ENCODE measurements around the gene TTC7B.
"Not testable (repeated sequence)": the region's sequence is repeated elsewhere in the genome, so short reads cannot be mapped to it uniquely, and the experiment has no call there.

Gene TTC7B

DNA sequence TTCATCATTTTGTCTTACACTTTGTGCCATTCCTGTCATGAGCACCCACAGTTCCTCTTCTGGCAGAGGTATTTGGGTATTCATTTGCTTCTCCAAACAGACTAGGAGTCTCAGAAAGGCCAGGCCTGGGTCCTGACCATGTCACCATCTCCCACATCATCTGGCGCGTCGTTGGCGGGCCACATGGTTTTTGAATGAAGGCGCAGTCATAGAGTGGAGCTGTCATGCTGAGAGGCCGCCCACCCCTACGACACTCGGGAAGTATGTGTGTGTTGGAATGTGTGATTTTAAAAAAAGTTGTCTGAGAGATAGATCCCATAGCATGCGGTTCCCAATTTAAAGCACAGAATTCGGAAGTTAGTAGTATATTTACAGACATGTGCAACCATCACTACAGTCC is 15.6 kb upstream of the TTC7B start:
- DNase-seq (ENCODE audit: low read depth) = no peak

DNA sequence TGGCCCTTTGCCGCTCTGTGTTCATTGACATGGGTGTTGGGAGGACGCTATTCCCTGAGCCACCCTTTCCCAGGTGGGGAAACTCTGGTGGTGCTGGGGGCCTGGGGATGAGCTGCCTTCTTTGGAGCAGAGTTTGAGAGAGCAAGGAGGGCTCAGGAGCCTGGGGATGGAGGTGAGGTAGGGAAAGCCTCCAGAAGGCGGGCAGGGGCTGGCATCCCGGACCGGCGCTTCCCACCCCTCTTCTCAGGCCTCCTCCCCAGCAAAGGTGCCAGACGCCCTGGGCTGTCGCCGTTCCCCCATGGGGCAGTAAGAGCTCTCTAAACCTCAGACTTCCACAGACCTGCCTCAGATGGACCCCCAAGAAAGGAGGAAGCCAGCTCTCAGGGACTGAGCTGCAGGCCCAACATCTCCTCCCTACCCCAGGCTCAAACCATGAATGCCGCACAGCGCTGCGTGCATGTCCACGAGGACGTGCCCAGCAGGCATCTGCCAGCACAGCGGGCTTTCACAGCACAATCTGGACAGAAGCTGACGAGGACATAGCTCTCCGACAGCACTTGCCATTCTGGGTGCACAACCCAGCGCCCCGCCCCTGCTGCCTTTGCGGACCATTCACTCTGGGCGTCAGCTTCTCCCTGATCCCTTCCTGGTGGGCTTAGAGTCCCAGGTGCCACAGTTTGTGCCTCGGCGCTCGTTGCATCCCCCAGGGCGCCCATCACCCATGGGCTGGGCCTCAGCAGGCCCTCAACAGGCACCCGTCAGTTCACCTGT is 14.9 kb upstream of the TTC7B start:
- DNase-seq (ENCODE audit: low read depth) = no peak

DNA sequence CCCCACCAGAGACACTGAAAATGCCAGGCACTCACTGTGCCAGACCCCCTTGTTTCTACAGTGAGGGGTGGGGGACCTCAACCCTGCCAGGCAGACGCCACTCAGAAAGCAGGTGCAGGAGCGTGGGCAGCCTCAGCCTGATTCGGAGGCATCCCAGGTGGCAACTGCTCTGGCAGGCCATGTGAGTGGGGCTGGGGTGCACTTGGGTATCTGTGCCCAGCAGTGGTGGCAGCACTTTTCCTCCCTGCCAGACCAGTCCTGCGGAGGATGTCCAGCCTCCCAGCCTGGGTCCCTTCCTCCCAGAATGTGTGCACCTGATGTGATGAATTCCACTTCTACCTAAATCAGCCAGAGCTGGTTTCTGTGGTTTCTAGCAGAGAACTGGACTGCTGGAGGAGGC is 13.4 kb upstream of the TTC7B start:
- no peak for DNase-seq (ENCODE audit: low read depth)

DNA sequence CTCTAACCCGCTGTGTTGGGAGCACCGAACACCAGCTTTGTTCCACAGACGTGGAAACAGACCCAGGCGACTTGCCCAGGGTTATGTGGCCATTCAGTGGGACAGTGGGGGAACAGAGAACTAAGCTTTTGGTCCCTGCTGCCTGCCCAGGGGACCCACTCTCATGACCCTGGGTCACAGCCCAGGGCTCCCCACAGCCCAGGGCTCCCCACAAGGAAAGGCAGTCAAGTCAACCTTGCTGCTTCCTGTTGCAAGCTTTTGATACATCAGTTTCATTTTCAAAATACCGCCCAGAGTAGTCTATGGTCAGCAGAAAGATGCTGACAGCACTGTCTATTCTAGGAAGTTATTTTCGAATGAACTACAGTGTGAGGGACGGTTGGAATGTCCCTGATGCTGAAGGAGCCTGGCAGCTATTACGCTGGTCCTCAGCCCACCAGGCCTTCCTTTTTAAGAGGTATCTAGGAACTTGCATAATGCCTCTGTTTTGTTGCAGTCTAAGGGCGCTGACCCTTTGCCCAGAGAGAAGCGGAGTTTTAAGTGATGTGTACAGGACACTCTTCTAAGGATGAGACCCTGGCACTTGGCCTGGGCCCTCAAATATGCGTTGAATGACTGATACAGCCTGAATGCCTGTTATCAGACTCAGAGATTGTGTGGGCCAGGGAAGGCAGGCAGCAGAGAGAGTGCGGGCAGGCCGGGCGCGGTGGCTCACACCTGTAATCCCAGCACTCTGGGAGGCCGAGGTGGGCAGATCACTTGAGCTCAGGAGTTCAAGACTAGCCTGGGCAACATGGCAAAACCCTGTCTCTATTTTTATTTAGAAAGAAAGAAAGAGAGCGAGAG is 12.6 kb upstream of the TTC7B start:
- no peak for DNase-seq (ENCODE audit: low read depth)

DNA sequence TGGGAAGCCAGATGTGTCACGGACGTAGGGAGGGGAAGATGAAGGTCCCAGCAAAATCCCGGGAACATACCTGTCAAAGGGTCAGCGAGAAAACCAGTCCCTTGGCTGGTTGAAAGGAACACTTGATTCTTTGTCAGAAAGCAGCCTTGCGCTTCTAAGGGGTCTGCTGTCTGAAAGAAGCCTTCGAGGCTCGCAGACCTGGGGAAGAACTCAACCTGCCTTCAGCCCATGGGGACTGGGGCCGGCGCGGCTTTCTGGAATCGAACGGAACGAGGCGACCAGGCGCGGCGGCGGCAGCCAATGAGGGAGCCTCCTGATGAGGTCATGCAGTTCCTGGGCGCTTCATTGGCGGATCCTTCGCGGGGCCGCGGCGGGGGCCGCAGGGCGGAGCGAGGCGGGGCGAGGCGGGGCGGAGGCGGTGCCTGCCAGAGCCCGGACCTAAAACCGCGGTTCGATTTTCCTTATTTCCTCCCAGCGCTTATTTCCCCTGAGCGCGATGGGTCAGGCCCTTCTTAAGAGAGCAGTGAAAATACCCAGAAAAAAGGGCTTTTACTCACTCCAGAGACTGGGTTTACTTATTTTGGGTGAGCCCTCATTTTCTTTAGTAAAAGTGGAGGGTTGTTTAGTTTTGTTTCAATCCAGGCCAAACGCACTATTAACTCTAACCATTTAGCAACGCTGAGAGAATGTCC is 11.8 kb upstream of the TTC7B start:
- peak; percentile 81 for DNase-seq (ENCODE audit: low read depth)

DNA sequence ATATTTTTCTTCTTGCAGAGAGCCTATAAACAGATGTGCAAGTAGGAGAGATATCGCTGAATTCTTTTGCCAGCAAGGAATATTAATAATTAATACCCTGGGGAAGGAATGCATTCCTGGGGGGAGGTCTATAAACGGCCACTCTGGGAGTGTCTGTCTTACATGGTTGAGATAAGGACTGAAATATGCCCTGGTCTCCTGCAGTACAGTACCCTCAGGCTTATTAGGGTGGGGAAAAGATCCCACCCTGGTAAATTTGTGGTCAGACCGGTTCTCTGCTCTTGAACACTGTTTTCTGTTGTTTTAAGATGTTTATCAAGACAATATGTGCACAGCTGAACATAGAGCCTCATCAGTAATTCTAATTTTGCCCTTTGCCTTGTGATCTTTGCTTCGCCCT is 7.3 kb upstream of the TTC7B start:
- DNase-seq (ENCODE audit: low read depth) = not testable (repeated sequence)

DNA sequence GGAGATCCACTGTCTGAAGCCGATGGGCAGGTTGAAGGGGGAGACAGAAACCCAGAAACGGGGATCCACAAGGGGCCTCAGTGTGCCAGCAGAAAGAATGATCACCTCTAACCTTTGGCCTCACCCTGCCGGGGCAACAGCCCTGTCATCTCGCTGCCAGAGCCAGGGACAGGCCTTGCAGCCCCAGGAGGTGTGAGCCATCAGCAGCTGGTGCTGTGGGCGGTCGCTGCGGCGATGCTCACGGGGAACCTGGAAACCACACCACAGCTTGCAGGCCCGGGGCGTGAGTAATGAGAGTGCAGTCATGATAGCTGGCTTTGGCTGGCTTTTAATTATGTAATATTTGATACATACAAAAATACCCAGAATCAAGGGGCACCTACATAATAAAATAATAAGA is 4.7 kb upstream of the TTC7B start:
- DNase-seq (ENCODE audit: low read depth) = peak; percentile 40

DNA sequence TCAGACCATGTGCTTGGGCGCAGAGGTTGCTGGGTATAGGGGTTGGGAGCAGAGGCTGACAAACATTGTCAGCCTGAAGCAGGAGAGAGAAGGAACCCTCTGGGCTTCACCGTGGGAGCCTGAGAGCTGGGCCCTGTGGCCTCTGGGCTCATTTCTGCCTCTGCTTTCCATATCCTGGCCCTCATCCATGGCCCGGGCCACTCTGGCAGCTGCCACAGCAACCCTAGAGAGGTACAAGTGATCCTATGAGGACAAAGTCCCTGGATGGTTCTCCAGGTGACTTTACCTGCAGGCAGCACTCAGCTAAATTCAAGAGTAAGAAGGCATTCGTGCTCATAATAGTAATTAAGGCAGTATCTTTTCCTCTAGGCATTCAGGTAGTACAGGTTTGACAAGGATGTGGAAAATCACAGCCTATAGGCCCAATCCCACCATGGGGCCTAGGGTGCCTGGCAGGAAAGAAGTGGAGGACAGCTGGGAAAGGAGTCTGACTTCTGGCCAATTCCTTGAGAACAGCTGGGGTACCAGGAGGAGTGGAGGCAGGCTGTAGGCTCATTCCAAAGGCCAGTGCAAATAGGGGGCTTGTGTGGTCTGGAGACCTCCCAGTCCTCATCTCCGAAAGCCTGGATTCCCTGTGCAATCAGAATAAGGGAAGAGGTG is 3.6 kb upstream of the TTC7B start:
- no peak for DNase-seq (ENCODE audit: low read depth)

DNA sequence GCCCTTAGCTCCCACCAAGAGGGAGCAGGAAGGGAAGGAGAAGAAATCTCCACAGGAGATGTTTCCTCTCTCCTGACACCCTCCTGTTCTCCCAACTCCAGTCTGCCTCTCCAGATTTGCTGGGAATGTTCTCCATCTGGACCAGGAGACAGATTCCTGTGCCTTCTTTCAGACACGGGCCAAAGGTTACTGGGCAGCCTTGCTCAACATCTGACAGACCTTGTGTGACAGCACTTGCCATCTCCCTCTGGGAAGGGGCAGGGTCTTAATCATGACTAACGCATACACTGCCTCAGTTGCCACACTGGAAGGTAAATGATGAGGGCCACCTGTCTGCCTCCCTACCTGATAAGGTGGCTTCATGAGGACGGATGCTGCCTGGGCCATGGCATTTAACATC is 2.5 kb upstream of the TTC7B start:
- DNase-seq (ENCODE audit: low read depth) = no peak

DNA sequence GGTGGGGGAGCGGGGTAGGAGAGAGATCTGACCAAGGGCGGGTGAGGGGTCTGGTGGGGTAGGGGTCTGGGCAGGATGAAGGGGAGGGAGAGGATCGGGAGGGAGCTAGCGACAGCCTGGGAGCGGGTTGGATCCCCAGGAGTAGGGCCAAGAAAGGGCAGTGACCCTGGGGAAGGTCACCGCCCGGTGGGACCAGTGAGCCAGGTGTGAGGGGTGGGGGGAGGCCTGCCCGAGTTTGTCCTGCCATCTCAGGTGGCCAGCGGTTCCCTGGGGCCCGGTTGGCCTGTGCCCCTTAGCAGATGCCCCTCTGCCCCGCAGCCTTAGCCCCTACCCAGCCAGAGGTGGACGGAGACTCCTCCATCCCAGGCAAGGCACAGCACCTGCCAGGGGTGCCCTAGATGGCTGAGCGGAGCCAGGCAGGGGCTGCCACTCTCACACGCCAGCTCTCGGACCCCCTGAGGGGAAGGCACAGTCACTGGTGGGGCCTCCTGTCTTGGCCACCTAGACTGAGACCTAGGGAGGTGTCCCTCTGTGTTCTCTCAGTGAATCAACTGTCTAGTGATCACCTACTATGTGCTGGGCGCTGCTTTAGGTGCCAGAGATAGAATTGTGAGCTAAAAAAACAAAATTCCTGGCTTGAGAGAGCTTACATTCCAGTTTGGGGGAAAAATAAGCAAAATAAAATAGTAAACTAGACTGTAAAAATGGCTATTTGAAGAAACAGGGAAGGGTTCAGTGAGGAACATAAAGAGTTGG is 629 bp upstream of the TTC7B start:
- no peak for DNase-seq (ENCODE audit: low read depth)

DNA sequence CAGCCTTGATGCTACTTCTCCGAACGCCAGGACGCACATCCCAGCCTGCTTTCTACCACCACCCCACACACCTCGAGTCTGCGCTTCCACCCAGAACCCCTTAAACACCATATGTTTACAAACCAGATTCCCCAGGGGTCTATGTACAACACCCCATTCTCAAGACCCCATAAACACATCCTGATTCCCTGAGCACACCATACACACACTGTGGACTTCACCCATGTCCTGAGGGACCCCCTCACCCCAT is 733 bp downstream of the TTC7B start:
- DNase-seq (ENCODE audit: low read depth) = no peak

DNA sequence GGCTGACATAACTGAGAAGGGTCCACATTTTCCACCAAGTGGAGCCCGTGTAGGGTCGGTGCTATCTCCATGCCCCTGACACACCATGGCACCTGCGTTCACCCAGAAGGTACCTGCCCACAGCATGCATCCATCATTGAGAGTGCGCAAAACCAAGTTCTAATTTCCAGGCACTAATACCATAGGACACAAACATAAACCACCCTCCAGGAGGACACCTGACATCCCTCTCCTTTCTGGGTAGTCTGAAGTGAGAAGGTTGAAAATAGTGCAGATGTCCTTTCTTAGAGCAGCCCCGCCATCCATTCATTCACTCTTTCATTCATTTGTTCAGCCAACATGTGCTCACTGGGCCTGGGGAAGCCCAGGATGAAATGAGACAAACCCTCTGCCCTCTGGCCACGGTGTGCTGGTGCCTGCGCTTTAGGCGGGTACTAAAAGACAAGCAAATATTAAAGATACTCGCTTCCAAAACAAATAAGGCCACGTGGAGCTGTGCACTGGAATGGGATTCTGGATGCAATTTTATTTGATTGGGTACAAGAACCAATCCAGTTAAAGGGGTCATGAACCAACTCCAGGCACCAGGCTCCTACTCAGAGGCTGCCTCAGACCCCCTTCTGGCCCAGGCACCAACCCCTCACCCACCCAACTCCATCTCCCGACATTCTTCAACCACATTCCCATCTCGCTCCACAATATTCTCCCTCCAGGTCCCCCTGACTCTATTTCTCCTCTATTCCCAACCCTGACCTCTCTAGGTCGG is 1.2 kb downstream of the TTC7B start:
- DNase-seq (ENCODE audit: low read depth) = no peak

DNA sequence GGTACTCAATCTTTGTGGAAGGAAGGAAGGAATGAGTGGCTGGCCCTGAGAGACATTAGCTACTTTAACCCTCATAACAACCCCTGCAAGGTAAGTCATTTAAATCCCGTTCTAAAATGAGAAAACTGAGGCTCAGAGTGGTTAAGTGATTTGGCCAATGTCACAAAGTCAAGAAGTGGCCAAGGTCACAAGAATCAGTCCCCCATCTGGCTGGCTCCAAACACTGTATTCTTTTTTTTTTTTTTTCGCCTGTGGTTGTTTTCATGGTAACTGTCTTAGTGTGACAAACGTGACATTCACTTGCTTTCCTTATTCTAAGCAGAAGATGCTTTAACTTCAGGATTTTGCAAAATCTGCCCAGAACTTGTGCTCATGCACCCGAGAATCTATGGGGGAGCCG is 2.8 kb downstream of the TTC7B start:
- no peak for DNase-seq (ENCODE audit: low read depth)

DNA sequence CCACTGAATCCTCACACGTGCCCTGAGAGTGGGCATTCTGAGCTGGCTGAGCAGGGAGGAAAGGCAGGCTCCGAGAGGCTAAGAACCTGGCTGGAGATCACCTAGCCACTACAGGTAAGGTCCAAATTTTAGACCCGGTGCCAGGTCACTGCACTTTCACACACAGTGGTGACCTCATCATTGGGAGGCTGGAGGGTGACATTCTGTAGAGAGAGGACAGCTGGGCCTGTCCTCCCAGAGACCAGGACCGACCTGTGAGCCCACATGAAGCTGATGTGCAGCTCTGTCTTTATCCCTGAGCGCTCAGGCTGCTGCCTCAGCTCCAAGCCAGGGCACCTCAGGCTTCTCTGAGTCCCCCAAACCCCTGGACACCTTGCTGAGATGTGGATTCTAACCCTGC is 4.1 kb downstream of the TTC7B start:
- no peak for DNase-seq (ENCODE audit: low read depth)

DNA sequence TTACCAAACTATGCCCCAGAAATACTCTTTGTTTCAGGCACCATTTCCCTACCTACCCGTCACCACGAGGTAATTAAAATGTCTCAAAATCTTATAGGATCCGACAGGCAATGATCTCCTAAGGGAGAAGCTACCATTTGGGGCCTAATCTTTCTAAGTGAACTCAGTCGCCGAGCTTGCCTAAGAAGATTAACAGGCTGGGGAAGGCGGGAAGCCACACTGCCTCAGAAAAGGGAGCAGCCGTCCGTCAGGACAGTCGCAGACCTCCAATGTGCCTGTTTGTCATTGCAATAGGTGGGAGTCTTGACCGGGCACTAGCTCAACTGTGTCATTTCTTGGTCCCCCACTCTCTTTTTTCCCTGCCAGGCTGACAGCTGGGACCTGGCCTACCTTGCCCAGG is 4.6 kb downstream of the TTC7B start:
- DNase-seq (ENCODE audit: low read depth) = no peak

DNA sequence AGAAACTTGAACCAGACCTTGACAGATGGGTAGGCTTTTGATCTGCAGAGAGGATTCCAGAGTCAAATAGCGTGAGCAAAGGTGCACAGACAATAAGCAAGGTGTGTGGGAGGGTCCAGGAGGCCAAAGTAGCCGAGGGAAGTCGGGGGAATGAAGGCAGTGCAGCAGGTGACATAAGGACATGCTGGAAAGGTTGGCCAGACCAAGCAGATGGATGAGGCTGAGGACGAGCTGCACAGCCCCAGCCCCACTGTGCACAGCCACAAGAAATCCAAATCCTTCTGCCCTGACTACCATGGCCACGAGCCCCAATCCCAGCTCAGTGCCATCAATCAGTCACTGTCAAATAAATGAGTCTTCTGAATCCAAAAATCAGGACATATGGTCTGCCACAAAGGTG is 5.4 kb downstream of the TTC7B start:
- no peak for DNase-seq (ENCODE audit: low read depth)

DNA sequence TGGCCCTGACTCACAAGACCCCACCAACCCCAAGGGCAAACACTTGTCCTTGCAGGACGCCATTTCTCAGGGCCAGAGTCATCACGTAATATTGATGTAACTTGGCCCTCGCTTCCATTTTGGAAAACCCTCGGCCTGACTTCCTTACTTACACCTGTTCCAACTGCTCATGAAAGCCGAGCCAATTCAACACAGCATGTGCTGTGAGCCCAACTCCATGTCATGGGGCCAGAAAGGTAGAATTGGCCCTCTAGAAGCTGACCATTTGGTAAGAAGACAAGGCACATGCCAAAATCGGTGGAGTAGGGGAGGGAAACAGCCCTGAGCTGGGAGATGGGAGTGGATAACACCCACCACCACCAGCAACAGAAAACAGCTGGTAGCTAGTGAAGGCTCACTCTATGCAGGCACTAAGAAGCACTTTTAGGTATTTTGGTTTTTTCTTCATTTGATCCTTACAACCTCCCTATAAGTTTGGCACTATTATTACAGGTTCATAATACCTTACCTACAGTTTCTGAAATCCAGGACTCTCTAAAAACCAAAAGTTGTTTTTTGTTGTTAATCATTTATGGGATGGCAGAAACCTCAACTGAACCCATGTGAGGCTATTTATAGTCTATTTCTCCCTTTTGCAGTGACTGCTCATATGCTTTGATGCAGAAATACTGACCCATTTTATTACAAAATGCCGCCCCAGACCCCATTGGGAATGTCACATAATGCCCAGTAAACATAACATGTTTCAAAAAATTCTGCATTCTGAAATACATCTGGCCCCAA is 6.5 kb downstream of the TTC7B start:
- no peak for DNase-seq (ENCODE audit: low read depth)

DNA sequence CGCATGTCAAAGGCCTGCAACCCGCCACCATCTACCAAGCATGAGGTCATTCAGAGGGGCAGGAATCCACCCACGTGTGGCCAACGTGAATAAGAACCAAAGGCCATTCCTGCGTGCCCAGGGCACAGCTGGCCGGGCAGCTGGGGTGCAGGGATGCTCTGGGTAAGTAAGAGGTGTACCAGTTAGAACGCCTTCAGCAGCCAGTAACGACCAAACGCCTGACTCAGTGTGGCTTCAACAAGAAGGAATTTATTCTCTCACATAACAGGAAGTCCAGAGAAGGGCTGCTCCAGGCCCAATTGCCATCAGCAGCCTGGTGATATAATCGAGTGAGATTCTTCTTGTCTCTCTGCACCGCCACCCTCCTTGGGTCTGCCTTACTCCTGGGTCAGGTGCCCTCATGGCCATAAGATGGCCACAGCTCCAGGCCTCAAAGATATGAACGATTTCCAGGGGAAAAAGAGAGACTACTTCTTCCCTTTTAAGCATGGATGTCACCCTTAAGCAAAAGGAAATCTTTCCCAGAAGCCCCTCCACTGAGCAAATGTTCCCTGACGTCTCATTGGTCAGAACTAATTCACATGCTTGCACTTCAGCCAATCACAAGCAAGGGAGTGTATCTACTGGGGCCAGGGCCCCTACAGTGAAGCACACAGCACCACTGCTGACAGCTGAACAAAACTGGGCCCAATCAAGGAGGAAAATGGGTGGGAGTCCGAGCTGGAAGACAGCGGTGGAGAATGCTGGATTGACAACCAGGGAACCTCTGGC is 7.3 kb downstream of the TTC7B start:
- DNase-seq (ENCODE audit: low read depth) = no peak

DNA sequence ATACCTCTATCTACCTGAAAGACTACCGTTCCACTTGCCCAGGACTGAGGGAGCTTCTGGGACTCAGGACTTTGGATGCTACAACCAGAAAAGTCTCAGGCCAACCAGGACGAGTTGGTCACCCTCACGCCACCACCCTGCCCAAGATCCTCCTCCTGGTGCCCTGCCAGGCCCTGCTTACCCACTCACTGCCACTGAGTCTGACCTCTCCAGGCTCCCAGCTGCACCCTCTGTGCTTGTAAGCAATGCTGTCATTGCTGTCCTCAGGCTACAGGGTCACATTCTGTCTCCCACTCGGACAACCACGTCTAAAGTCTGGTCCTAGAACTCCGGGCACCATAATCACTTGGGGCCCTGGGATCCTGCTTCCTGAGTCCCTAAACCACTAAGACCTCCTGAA is 9.2 kb downstream of the TTC7B start:
- no peak for DNase-seq (ENCODE audit: low read depth)

Data from activated T-cell treated with anti-CD3 and anti-CD28 coated beads for 1 hour (primary cell).